Parathyroid adenoma (tissue), 2 donors: ENCODE data around the gene HSPB2.

Source experiments
- H2AFZ ChIP-seq: fragments of 300-600 bp; sonication (generic); one replicate; pipeline ENCODE4 v1.7.0; 2017; ENCODE audit warnings: antibody characterized with exemption, mild to moderate bottlenecking
- H3K27ac ChIP-seq: fragments of 300-600 bp; sonication (generic); one replicate; pipeline ENCODE4 v1.7.0; 2017
- H3K27me3 ChIP-seq: fragments of 300-600 bp; sonication (generic); one replicate; pipeline ENCODE4 v1.7.0; 2017; ENCODE audit warnings: low read length; ENCODE audit not compliant: control insufficient read depth, insufficient read depth
- H3K36me3 ChIP-seq: fragments of 300-600 bp; sonication (generic); one replicate; pipeline ENCODE4 v1.7.0; 2017; ENCODE audit warnings: low read length; ENCODE audit not compliant: control insufficient read depth, insufficient read depth
- H3K4me1 ChIP-seq: fragments of 300-600 bp; sonication (generic); one replicate; pipeline ENCODE4 v1.7.0; 2017; ENCODE audit warnings: control low read depth
- H3K4me2 ChIP-seq: fragments of 300-600 bp; sonication (generic); one replicate; pipeline ENCODE4 v1.7.0; 2017; ENCODE audit warnings: low read length
- H3K4me3 ChIP-seq: fragments of 300-600 bp; sonication (generic); one replicate; pipeline ENCODE4 v1.7.0; 2017; ENCODE audit warnings: low read depth, low read length
- H3K79me2 ChIP-seq: fragments of 300-600 bp; sonication (generic); one replicate; pipeline ENCODE4 v1.7.0; 2017; ENCODE audit warnings: control low read depth
- H3K9ac ChIP-seq: fragments of 300-600 bp; sonication (generic); one replicate; pipeline ENCODE4 v1.7.0; 2017; ENCODE audit warnings: mild to moderate bottlenecking
- H3K9me3 ChIP-seq: fragments of 300-600 bp; sonication (generic); one replicate; pipeline ENCODE4 v1.7.0; 2017; ENCODE audit warnings: low read length; ENCODE audit not compliant: control insufficient read depth
- CTCF ChIP-seq: fragments of 300-600 bp; sonication (generic); IDR thresholded peaks from one replicate; pipeline ENCODE4 v1.7.0; 2017; ENCODE audit warnings: antibody characterized with exemption, mild to moderate bottlenecking
- donor health status: primary hyperparathyroidism.

The HSPB2 gene

GRCh38 chr11:111960916-111961315 lies 48.4 kb downstream of the HSPB2 start:
- peak overlapping the region; percentile 4 for H3K27ac ChIP-seq
- no peaks in the 10 kb centered on the region for H3K79me2 ChIP-seq
- no peaks in the 10 kb centered on the region for H3K27me3 ChIP-seq
- H2AFZ ChIP-seq: peak overlapping the region; percentile 55
- no peaks in the 10 kb centered on the region for H3K9me3 ChIP-seq
- no peak overlapping the region for H3K4me2 ChIP-seq
- H3K4me1 ChIP-seq: peaks cover 6% of the 10 kb centered on the region
- no peak overlapping the region for H3K9ac ChIP-seq
- no peaks in the 10 kb centered on the region for H3K36me3 ChIP-seq
- no peak for TF ChIP-seq CTCF
- no peak overlapping the region for H3K4me3 ChIP-seq

- Histone ChIP-seq H2AFZ (no peak overlapping the region), H3K27me3 (no peaks in the 10 kb centered on the region), H3K4me1 (peaks cover 6% of the 10 kb centered on the region), H3K4me2 (no peak overlapping the region), H3K36me3 (no peaks in the 10 kb centered on the region), H3K9ac (no peak overlapping the region), H3K4me3 (no peak overlapping the region), H3K9me3 (no peaks in the 10 kb centered on the region), H3K79me2 (no peaks in the 10 kb centered on the region), H3K27ac (peak overlapping the region; percentile 4)
- TF ChIP-seq CTCF: no peak
Observed at GRCh38 chr11:111961389-111962300, 49.1 kb downstream of the HSPB2 start.
